Measurements from ENCODE around the gene UFC1. TPM values are rescaled to one million over a fixed set of nuclear protein-coding genes. Genes with fewer than 3 reads are reported as not detected.

Gene UFC1
- total RNA-seq, 1 experiment from 2014 or later: 63.7 TPM

DNA sequence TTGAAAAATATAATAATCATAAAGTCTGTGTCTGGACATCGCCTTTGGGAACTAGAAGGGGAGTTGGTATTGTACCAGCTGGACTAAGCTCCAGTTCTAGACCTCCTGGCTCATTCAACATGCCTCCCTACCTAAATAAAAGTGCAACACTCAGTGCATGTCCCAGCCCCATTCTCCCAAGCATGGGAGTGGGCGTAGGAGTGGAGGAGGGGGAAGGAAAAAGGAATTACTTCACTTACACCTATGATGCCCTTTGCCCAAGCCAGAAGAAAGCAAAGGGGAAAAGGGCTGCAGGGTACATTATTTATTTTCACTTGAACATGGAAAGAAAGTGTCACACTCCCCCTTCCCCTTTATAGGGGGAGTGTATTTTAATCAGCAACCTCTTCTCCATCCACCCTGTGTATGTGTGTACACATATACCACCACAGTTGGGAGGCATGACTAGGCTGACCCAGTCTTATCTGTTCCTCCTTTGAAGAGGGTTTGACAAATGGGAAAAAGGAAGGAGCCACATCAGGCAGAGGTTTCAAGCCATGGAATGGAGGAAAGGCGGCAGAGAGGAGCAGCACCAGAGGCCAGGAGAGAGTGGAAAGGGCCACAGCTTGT, 32.6 kb upstream of the UFC1 start:
- peaks cover 54% of the 10 kb centered on the region for H3K79me2 ChIP-seq (ENCODE audit: insufficient read depth, low read length)

DNA sequence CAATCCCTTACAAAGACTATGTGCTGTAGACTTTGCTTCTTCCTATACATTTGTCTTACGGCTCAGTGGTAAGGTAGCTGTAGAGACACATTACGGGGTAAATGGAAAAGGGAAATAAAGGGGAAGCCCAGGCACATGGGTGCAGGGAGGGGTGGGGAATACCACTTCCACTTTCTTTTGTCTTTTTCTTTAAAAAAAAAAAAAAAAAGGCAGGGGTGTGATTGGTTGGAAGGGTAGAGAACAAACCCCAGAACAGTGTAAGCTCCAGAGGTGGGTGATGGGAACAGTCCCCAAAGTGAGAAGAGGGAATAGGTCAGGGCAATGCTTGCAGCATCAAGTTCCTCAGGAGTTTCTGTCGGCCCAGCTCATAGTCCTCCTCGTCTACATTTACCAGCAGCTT, 31.9 kb upstream of the UFC1 start:
- Histone ChIP-seq H3K36me3 (ENCODE audit: control insufficient read depth in 1 of 2, insufficient read depth in 2 of 2, low read length in 2 of 2) (peaks cover 17 to 51% of the 10 kb centered on the region in 2 experiments), H3K79me2 (ENCODE audit: insufficient read depth, low read length) (peaks cover 49% of the 10 kb centered on the region), H3K27me3 (ENCODE audit: insufficient read depth, low read length) (no peaks in the 10 kb centered on the region), H3K9me3 (ENCODE audit: control insufficient read depth in 1 of 2, insufficient read depth in 1 of 2, low read depth in 1 of 2, low read length in 2 of 2) (no peaks in the 10 kb centered on the region), H3K9ac (ENCODE audit: low read length) (no peak overlapping the region), H3K4me1 (ENCODE audit: control insufficient read depth in 1 of 2, insufficient read depth in 2 of 2, low read length in 2 of 2) (peaks cover 10 to 23% of the 10 kb centered on the region in 2 experiments), H2AFZ (ENCODE audit: low read depth, low read length, poor library complexity, severe bottlenecking) (no peak overlapping the region), H3K27ac (ENCODE audit: low read depth, low read length) (no peak overlapping the region), H3K9me2 (ENCODE audit: insufficient read depth) (no peaks in the 10 kb centered on the region), H3K4me3 (replicated peaks in 1 of 2; ENCODE audit: low read depth in 1 of 2, low read length in 2 of 2) (no peak overlapping the region), H3K4me2 (ENCODE audit: low read length) (no peak overlapping the region), H4K20me1 (ENCODE audit: insufficient read depth) (no peaks in the 10 kb centered on the region)
- no TSS peak for BruUV-seq (replicated peaks)
- TF ChIP-seq POLR2AphosphoS5 (IDR thresholded peaks at IDR 0.05; ENCODE audit: low read depth, low read length) (peak; percentile 45; the same call in 1 of the 2 replicates), TCF7L2 (IDR thresholded peaks at IDR 0.05; ENCODE audit: borderline replicate concordance, extremely low read depth, insufficient read depth, insufficient read length) (no peak)
- intact Hi-C loops (cut with micrococcal nuclease): no loop called here
- RAD21 ChIA-PET (ENCODE audit: low non-redundant PET in 1 of 2, low total read pairs in 2 of 2, uncharacterized antibody in 2 of 2, unreplicated experiment in 2 of 2): no interaction called here
- CTCF ChIA-PET: no interaction called here
- ATAC-seq: no peak
- DNase-seq (ENCODE audit: low read depth, low spot score): no peak
- POLR2A ChIA-PET: interaction anchor here (0.7 to 0.8 kb wide), 2 partner anchors 11 to 848 kb away, joined by 3 read pairs; partner anchors contain the start of gene DEDD

More for the DNA sequence above, 32.6 kb upstream of the UFC1 start:
- Histone ChIP-seq H3K27ac (ENCODE audit: low read depth, low read length) (no peak overlapping the region), H2AFZ (ENCODE audit: low read depth, low read length, poor library complexity, severe bottlenecking) (no peak overlapping the region), H4K20me1 (ENCODE audit: insufficient read depth) (no peaks in the 10 kb centered on the region), H3K9me3 (ENCODE audit: control insufficient read depth in 1 of 2, insufficient read depth in 1 of 2, low read depth in 1 of 2, low read length in 2 of 2) (no peaks in the 10 kb centered on the region), H3K36me3 (ENCODE audit: control insufficient read depth in 1 of 2, insufficient read depth in 2 of 2, low read length in 2 of 2) (peaks cover 17 to 49% of the 10 kb centered on the region in 2 experiments), H3K27me3 (ENCODE audit: insufficient read depth, low read length) (no peaks in the 10 kb centered on the region), H3K4me3 (replicated peaks in 1 of 2; ENCODE audit: low read depth in 1 of 2, low read length in 2 of 2) (no peak overlapping the region), H3K9ac (ENCODE audit: low read length) (no peak overlapping the region), H3K9me2 (ENCODE audit: insufficient read depth) (no peaks in the 10 kb centered on the region), H3K4me2 (ENCODE audit: low read length) (no peak overlapping the region), H3K4me1 (ENCODE audit: control insufficient read depth in 1 of 2, insufficient read depth in 2 of 2, low read length in 2 of 2) (peaks cover 16 to 30% of the 10 kb centered on the region in 2 experiments)
- DNase-seq (ENCODE audit: low read depth, low spot score) (no peak), ATAC-seq (no peak)
- peak; percentile 15; the same call in 1 of the 2 replicates for TF ChIP-seq POLR2AphosphoS5 (IDR thresholded peaks at IDR 0.05; ENCODE audit: low read depth, low read length)
- no peak for TF ChIP-seq ZNF274 (IDR thresholded peaks at IDR 0.05; ENCODE audit: low read depth, low read length)
- BruUV-seq (replicated peaks): no TSS peak
- ChIA-PET CTCF (no interaction called here), RAD21 (ENCODE audit: low non-redundant PET in 1 of 2, low total read pairs in 2 of 2, uncharacterized antibody in 2 of 2, unreplicated experiment in 2 of 2) (no interaction called here), POLR2A (interaction anchor here (0.6 to 0.8 kb wide), 3 partner anchors 12 to 847 kb away, joined by 3 to 4 read pairs (median 3); partner anchors contain the start of gene DEDD)
- intact Hi-C loops (cut with micrococcal nuclease): no loop called here
